Neuronal stem cell (in vitro differentiated cells): ENCODE data around the gene ATG9A.

Experiments
- DNase-seq: peaks from one replicate; pipeline ENCODE4 v3.0.0-alpha.2; 2013; ENCODE audit warnings: low spot score
- H2AFZ ChIP-seq: one replicate; pipeline ENCODE4 v1.6.1; 2013; ENCODE audit warnings: mild to moderate bottlenecking, low read length, inconsistent platforms
- H2AK5ac ChIP-seq: 2 replicates; pipeline ENCODE4 v1.6.1; 2013; ENCODE audit warnings: low read depth, mild to moderate bottlenecking, inconsistent platforms, low read length, moderate library complexity, mixed read lengths
- H2BK120ac ChIP-seq: 2 replicates; pipeline ENCODE4 v1.6.1; 2013; ENCODE audit warnings: low read depth, mild to moderate bottlenecking, inconsistent platforms, low read length, moderate library complexity, mixed read lengths
- H2BK12ac ChIP-seq: one replicate; pipeline ENCODE4 v1.6.1; 2013; ENCODE audit warnings: low read length, inconsistent platforms
- H2BK15ac ChIP-seq: 2 replicates; pipeline ENCODE4 v1.6.1; 2013; ENCODE audit warnings: mild to moderate bottlenecking, low read length, inconsistent platforms, mixed read lengths
- H2BK5ac ChIP-seq: one replicate; pipeline ENCODE4 v1.6.1; 2013; ENCODE audit warnings: inconsistent platforms, mild to moderate bottlenecking, low read length, moderate library complexity
- H3K14ac ChIP-seq: one replicate; pipeline ENCODE4 v1.6.1; 2013; ENCODE audit warnings: low read length, inconsistent platforms
- H3K18ac ChIP-seq: 2 replicates; pipeline ENCODE4 v1.6.1; 2013; ENCODE audit warnings: low read length, inconsistent platforms
- H3K23ac ChIP-seq: 2 replicates; pipeline ENCODE4 v1.6.1; 2013; ENCODE audit warnings: low read depth, mild to moderate bottlenecking, mixed read lengths, low read length, inconsistent platforms; ENCODE audit not compliant: poor library complexity
- H3K27ac ChIP-seq: replicated peaks from 3 replicates; pipeline ENCODE4 v1.5.1; 2013; ENCODE audit warnings: low read length, inconsistent platforms
- H3K27me3 ChIP-seq, 3 experiments: 2 replicates each; pipeline ENCODE4 v1.6.1; 2013; ENCODE audit warnings: low read length in 3 of 3, mild to moderate bottlenecking in 2 of 3, inconsistent platforms in 1 of 3, low read depth in 1 of 3, mixed read lengths in 1 of 3, moderate library complexity in 1 of 3; ENCODE audit not compliant: control insufficient read depth in 3 of 3, insufficient read depth in 3 of 3
- H3K36me3 ChIP-seq, 2 donors: replicated peaks in 1 of 2; 2 replicates each; pipeline ENCODE4 v1.6.1; 2013; ENCODE audit warnings: low read length in 2 of 2; ENCODE audit not compliant: control insufficient read depth in 2 of 2, insufficient read depth in 2 of 2
- H3K4ac ChIP-seq: 2 replicates; pipeline ENCODE4 v1.6.1; 2013; ENCODE audit warnings: inconsistent platforms, mild to moderate bottlenecking, low read length, moderate library complexity
- H3K4me1 ChIP-seq, 2 donors: 1 replicate in 1 of 2; 2 replicates in 1 of 2; pipeline ENCODE4 v1.6.1; 2013; ENCODE audit warnings: low read length in 2 of 2, low read depth in 1 of 2; ENCODE audit not compliant: control insufficient read depth in 2 of 2, insufficient read depth in 1 of 2
- H3K4me2 ChIP-seq: one replicate; pipeline ENCODE4 v1.6.1; 2013; ENCODE audit warnings: mild to moderate bottlenecking, low read length, inconsistent platforms; ENCODE audit not compliant: insufficient read depth, poor library complexity, severe bottlenecking
- H3K4me3 ChIP-seq, 2 donors: 2 replicates each; pipeline ENCODE4 v1.5.1; 2013; ENCODE audit warnings: low read length in 2 of 2, mild to moderate bottlenecking in 2 of 2, inconsistent platforms in 1 of 2, moderate library complexity in 1 of 2
- H3K79me1 ChIP-seq: one replicate; pipeline ENCODE4 v1.6.1; 2013; ENCODE audit warnings: low read depth, mild to moderate bottlenecking, inconsistent platforms, low read length, moderate library complexity
- H3K9ac ChIP-seq: one replicate; pipeline ENCODE4 v1.6.1; 2013; ENCODE audit warnings: mild to moderate bottlenecking, low read depth, low read length, inconsistent platforms; ENCODE audit not compliant: poor library complexity
- H3K9me3 ChIP-seq, 2 donors: replicated peaks in 1 of 2; 2 replicates each; pipeline versions ENCODE3 to v1.6.1; 2013; ENCODE audit warnings: low read length in 2 of 2, mild to moderate bottlenecking in 2 of 2, inconsistent platforms in 1 of 2, low read depth in 1 of 2, mixed read lengths in 1 of 2, moderate library complexity in 1 of 2; ENCODE audit not compliant: control insufficient read depth in 2 of 2, insufficient read depth in 1 of 2
- H4K8ac ChIP-seq: one replicate; pipeline ENCODE4 v1.6.1; 2013; ENCODE audit warnings: low read depth, mild to moderate bottlenecking, inconsistent platforms, low read length, moderate library complexity
- H4K91ac ChIP-seq: one replicate; pipeline ENCODE4 v1.6.1; 2013; ENCODE audit warnings: low read length, low read depth, mild to moderate bottlenecking, inconsistent platforms; ENCODE audit not compliant: poor library complexity
- WGBS, 2 donors: extraction: QIAGEN DNeasy Blood & Tissue Kit; methylation state at CpG; one replicate each; pipeline ENCODE4 v1.1.7; 2013; ENCODE audit warnings: missing lambda C conversion rate in 2 of 2, mixed read lengths in 1 of 2; ENCODE audit not compliant: insufficient read length in 2 of 2, insufficient replicate concordance in 1 of 2; ENCODE audit errors: extremely low coverage in 2 of 2; 5-methylcytosine and 5-hydroxymethylcytosine counted together

The ATG9A gene

GRCh38 chr2:219234331-219234730 is 4.9 kb upstream of the ATG9A start:
- H3K4me3 ChIP-seq = no peak overlapping the region
- H4K8ac ChIP-seq = no peak overlapping the region
- no peak overlapping the region for H3K4ac ChIP-seq
- WGBS, 2 donors = no CpG with 5 or more reads among the region's 3 CpGs
- no peak overlapping the region for H3K4me2 ChIP-seq
- H4K91ac ChIP-seq = no peak overlapping the region
- no peak overlapping the region for H2BK15ac ChIP-seq
- H3K4me1 ChIP-seq = peaks cover 0 to 2% of the 10 kb centered on the region in 2 donors
- DNase-seq = no peak
- H3K23ac ChIP-seq = no peak overlapping the region
- H2AK5ac ChIP-seq = no peak overlapping the region
- no peaks in the 10 kb centered on the region for H3K9me3 ChIP-seq
- H3K9ac ChIP-seq = no peak overlapping the region
- H3K18ac ChIP-seq = no peak overlapping the region
- H2BK120ac ChIP-seq = no peak overlapping the region
- no peaks in the 10 kb centered on the region for H3K27me3 ChIP-seq
- H2BK5ac ChIP-seq = no peak overlapping the region
- peaks cover 50 to 78% of the 10 kb centered on the region in 2 donors for H3K36me3 ChIP-seq
- H3K27ac ChIP-seq = no peak overlapping the region
- no peak overlapping the region for H3K14ac ChIP-seq
- H2BK12ac ChIP-seq = no peak overlapping the region
- no peak overlapping the region for H2AFZ ChIP-seq
- no peaks in the 10 kb centered on the region for H3K79me1 ChIP-seq

GRCh38 chr2:219230059-219230540 is 664 bp upstream of the ATG9A start:
- H3K79me1 ChIP-seq = peaks cover 16% of the 10 kb centered on the region
- no peak overlapping the region for H2BK12ac ChIP-seq
- peak overlapping the region; percentile 83 for H3K4me2 ChIP-seq
- H4K91ac ChIP-seq = no peak overlapping the region
- H2BK5ac ChIP-seq = no peak overlapping the region
- H3K4ac ChIP-seq = no peak overlapping the region
- no peak overlapping the region for H3K14ac ChIP-seq
- no peak overlapping the region for H2AK5ac ChIP-seq
- DNase-seq = no peak
- peaks cover 5 to 6% of the 10 kb centered on the region in 2 donors for H3K4me1 ChIP-seq
- H3K36me3 ChIP-seq = peaks cover 33 to 56% of the 10 kb centered on the region in 2 donors
- H2AFZ ChIP-seq = peak overlapping the region; percentile 85
- no CpG with 5 or more reads among the region's 24 CpGs for WGBS, 2 donors
- no peaks in the 10 kb centered on the region for H3K27me3 ChIP-seq
- H3K23ac ChIP-seq = peak overlapping the region; percentile 90
- H3K9me3 ChIP-seq = no peaks in the 10 kb centered on the region
- peak overlapping the region; percentile 73 for H3K9ac ChIP-seq
- peak overlapping the region; percentile 59 for H3K18ac ChIP-seq
- H2BK120ac ChIP-seq = no peak overlapping the region
- H4K8ac ChIP-seq = no peak overlapping the region
- peak overlapping the region; percentile 66 to 94 for H3K4me3 ChIP-seq
- no peak overlapping the region for H2BK15ac ChIP-seq
- H3K27ac ChIP-seq = peak overlapping the region; percentile 87

GRCh38 chr2:219228911-219229304 is 528 bp downstream of the ATG9A start:
- H3K27ac ChIP-seq = peak overlapping the region; percentile 83
- H3K14ac ChIP-seq = peak overlapping the region; percentile 87

GRCh38 chr2:219228041-219228910 is 1.2 kb downstream of the ATG9A start:
- peak overlapping the region; percentile 4 for H3K14ac ChIP-seq
- no peak overlapping the region for H2BK12ac ChIP-seq
- no peak for DNase-seq
- no CpG with 5 or more reads among the region's 7 CpGs for WGBS, 2 donors
- H2BK120ac ChIP-seq = no peak overlapping the region
- H2BK5ac ChIP-seq = peak overlapping the region; percentile 72
- no peak overlapping the region for H4K91ac ChIP-seq
- H3K79me1 ChIP-seq = peaks cover 18% of the 10 kb centered on the region
- peak overlapping the region; percentile 66 to 92 for H3K4me3 ChIP-seq
- peak overlapping the region; percentile 92 for H2AK5ac ChIP-seq
- H3K9me3 ChIP-seq = no peaks in the 10 kb centered on the region
- H3K4me2 ChIP-seq = peak overlapping the region; percentile 71
- H3K18ac ChIP-seq = peak overlapping the region; percentile 66
- H2AFZ ChIP-seq = peak overlapping the region; percentile 96
- H3K36me3 ChIP-seq = peaks cover 37 to 56% of the 10 kb centered on the region in 2 donors
- peak overlapping the region; percentile 96 for H3K9ac ChIP-seq
- H3K23ac ChIP-seq = peak overlapping the region; percentile 43
- peaks cover 5 to 6% of the 10 kb centered on the region in 2 donors for H3K4me1 ChIP-seq
- no peak overlapping the region for H3K27ac ChIP-seq
- H4K8ac ChIP-seq = no peak overlapping the region
- H3K4ac ChIP-seq = no peak overlapping the region
- H2BK15ac ChIP-seq = peak overlapping the region; percentile 14
- H3K27me3 ChIP-seq = no peaks in the 10 kb centered on the region

More at GRCh38 chr2:219228911-219229304, 528 bp downstream of the ATG9A start:
- H3K18ac ChIP-seq = peak overlapping the region; percentile 98
- H3K9me3 ChIP-seq = no peaks in the 10 kb centered on the region
- peak overlapping the region; percentile 82 for H2BK120ac ChIP-seq
- DNase-seq = no peak
- no peak overlapping the region for H3K4ac ChIP-seq
- peak overlapping the region; percentile 69 for H3K23ac ChIP-seq
- WGBS, 2 donors = no CpG with 5 or more reads among the region's 19 CpGs
- H3K9ac ChIP-seq = peak overlapping the region; percentile 96
- H2BK15ac ChIP-seq = peak overlapping the region; percentile 14
- no peaks in the 10 kb centered on the region for H3K27me3 ChIP-seq
- peak overlapping the region; percentile 72 for H2BK5ac ChIP-seq
- no peak overlapping the region for H4K91ac ChIP-seq
- peaks cover 18% of the 10 kb centered on the region for H3K79me1 ChIP-seq
- H2BK12ac ChIP-seq = no peak overlapping the region
- H3K4me3 ChIP-seq = peak overlapping the region; percentile 66 to 92
- peak overlapping the region; percentile 92 for H2AK5ac ChIP-seq
- H2AFZ ChIP-seq = peak overlapping the region; percentile 96
- peaks cover 33 to 56% of the 10 kb centered on the region in 2 donors for H3K36me3 ChIP-seq
- peaks cover 5 to 6% of the 10 kb centered on the region in 2 donors for H3K4me1 ChIP-seq
- no peak overlapping the region for H4K8ac ChIP-seq
- peak overlapping the region; percentile 71 for H3K4me2 ChIP-seq
